Coronary artery (tissue), 2 donors: ENCODE measurements around the gene BICD1.
"Not testable (repeated sequence)": the region's sequence is repeated elsewhere in the genome, so short reads cannot be mapped to it uniquely, and the experiment has no call there.

ENCODE experiments used
- DNase-seq: peaks from one replicate; pipeline ENCODE4 v3.0.0-alpha.2; 2017; ENCODE audit warnings: low spot score
- H3K27ac ChIP-seq, 2 donors: fragments of 200-600 bp; sonication (generic); one replicate each; pipeline ENCODE4 v1.5.1; 2016 to 2019
- H3K4me3 ChIP-seq: fragments of 200-600 bp; sonication (generic); 2 replicates; pipeline ENCODE4 v1.5.1; 2016; ENCODE audit warnings: mild to moderate bottlenecking, moderate library complexity
- CTCF ChIP-seq: fragments of 200-600 bp; sonication (generic); IDR thresholded peaks from one replicate; pipeline ENCODE4 v1.5.1; 2019; ENCODE audit warnings: antibody characterized with exemption

BICD1 gene

GRCh38 chr12:32181498-32182175 lies 75.0 kb downstream of the BICD1 start:
- DNase-seq, result no peak
- TF ChIP-seq CTCF, result no peak
- no peak overlapping the region for H3K27ac ChIP-seq
- H3K4me3 ChIP-seq, result no peak overlapping the region

- Histone ChIP-seq H3K27ac (no peak overlapping the region), H3K4me3 (no peak overlapping the region)
- no peak for DNase-seq
- TF ChIP-seq CTCF, result no peak
These were observed 77.0 kb downstream of the BICD1 start for GRCh38 chr12:32183650-32184049.

- H3K27ac ChIP-seq, result not testable (repeated sequence)
These were observed 80.5 kb downstream of the BICD1 start for GRCh38 chr12:32187127-32187526.

GRCh38 chr12:32191445-32191844 lies 84.8 kb downstream of the BICD1 start:
- DNase-seq, result no peak
- no peak for TF ChIP-seq CTCF

More at GRCh38 chr12:32187127-32187526, 80.5 kb downstream of the BICD1 start:
- not testable (repeated sequence) for DNase-seq, H3K4me3 ChIP-seq

GRCh38 chr12:32196250-32197198 lies 89.9 kb downstream of the BICD1 start:
- Histone ChIP-seq H3K4me3 (no peak overlapping the region), H3K27ac (no peak overlapping the region)
- no peak for DNase-seq
- no peak for TF ChIP-seq CTCF

More at GRCh38 chr12:32191445-32191844, 84.8 kb downstream of the BICD1 start:
- Histone ChIP-seq H3K4me3 (no peak overlapping the region), H3K27ac (no peak overlapping the region)

- TF ChIP-seq CTCF, result no peak
- DNase-seq, result no peak
- no peak overlapping the region for H3K27ac ChIP-seq
- no peak overlapping the region for H3K4me3 ChIP-seq
These were observed 90.8 kb downstream of the BICD1 start for GRCh38 chr12:32197421-32197820.

- no peak for TF ChIP-seq CTCF
- Histone ChIP-seq H3K4me3 (no peak overlapping the region), H3K27ac (no peak overlapping the region)
- DNase-seq, result no peak
These were observed 91.9 kb downstream of the BICD1 start for GRCh38 chr12:32198555-32198954.
